ENCODE measurements around the gene LANCL2. TPM values are rescaled to one million over a fixed set of nuclear protein-coding genes. Genes with fewer than 3 reads are reported as not detected.

The LANCL2 gene
- total RNA-seq, 1 experiment from 2014 or later: 21.8 TPM

- intact Hi-C loops (cut with micrococcal nuclease; ENCODE audit: unreplicated experiment): loop anchor here (5.0 to 10.0 kb wide), 6 partner anchors 66 to 578 kb away; partner anchors contain the start of genes NIPSNAP2 and VOPP1
- DNase-seq: no peak
- H3K27me3 ChIP-seq (ENCODE audit: insufficient read depth, low read depth): no peaks in the 10 kb centered on the region
- no peak overlapping the region for H3K4me3 ChIP-seq
- ChIA-PET POLR2A (ENCODE audit: unreplicated experiment) (no interaction called here), CTCF (no interaction called here)
- H3K4me1 ChIP-seq (replicated peaks; ENCODE audit: insufficient read depth): no peaks in the 10 kb centered on the region
- H3K79me2 ChIP-seq (ENCODE audit: low read depth): no peaks in the 10 kb centered on the region
- H3K9me2 ChIP-seq (ENCODE audit: insufficient read depth): no peaks in the 10 kb centered on the region
- no peaks in the 10 kb centered on the region for H3F3A ChIP-seq (ENCODE audit: insufficient read depth, low read depth)
- no peak overlapping the region for H2AFZ ChIP-seq
- H3K4me2 ChIP-seq: no peak overlapping the region
- H4K20me1 ChIP-seq (ENCODE audit: insufficient read depth): no peaks in the 10 kb centered on the region
- BruUV-seq (replicated peaks): no TSS peak
- no peaks in the 10 kb centered on the region for H3K36me3 ChIP-seq (ENCODE audit: low read depth)
- TF ChIP-seq EZH2 (IDR thresholded peaks at IDR 0.05; ENCODE audit: low read depth): no peak
- TF ChIP-seq CTCF (conservative IDR thresholded peaks at IDR 0.05): no peak
- no peaks in the 10 kb centered on the region for H3K9me3 ChIP-seq (ENCODE audit: insufficient read depth, low read depth)
- H3K27ac ChIP-seq: no peak overlapping the region
Measured at GRCh38 chr7:55436457-55436856, 71.3 kb downstream of the LANCL2 start.

- no peak for DNase-seq
- Histone ChIP-seq H4K20me1 (ENCODE audit: insufficient read depth) (no peaks in the 10 kb centered on the region), H3K9me2 (ENCODE audit: insufficient read depth) (no peaks in the 10 kb centered on the region), H3K79me2 (ENCODE audit: low read depth) (no peaks in the 10 kb centered on the region), H2AFZ (no peak overlapping the region), H3K27me3 (ENCODE audit: insufficient read depth, low read depth) (no peaks in the 10 kb centered on the region), H3K4me2 (no peak overlapping the region), H3K36me3 (ENCODE audit: low read depth) (no peaks in the 10 kb centered on the region), H3K27ac (no peak overlapping the region), H3K4me3 (no peak overlapping the region), H3K4me1 (replicated peaks; ENCODE audit: insufficient read depth) (no peaks in the 10 kb centered on the region), H3K9me3 (ENCODE audit: insufficient read depth, low read depth) (no peaks in the 10 kb centered on the region), H3F3A (ENCODE audit: insufficient read depth, low read depth) (no peaks in the 10 kb centered on the region)
- no TSS peak for BruUV-seq (replicated peaks)
- intact Hi-C loops (cut with micrococcal nuclease; ENCODE audit: unreplicated experiment): loop anchor here (5.0 to 10.0 kb wide), 6 partner anchors 65 to 577 kb away; partner anchors contain the start of genes NIPSNAP2 and VOPP1
- POLR2A ChIA-PET (ENCODE audit: unreplicated experiment): no interaction called here
- TF ChIP-seq EZH2 (IDR thresholded peaks at IDR 0.05; ENCODE audit: low read depth) (no peak), CTCF (conservative IDR thresholded peaks at IDR 0.05) (no peak)
- CTCF ChIA-PET: no interaction called here
Measured at GRCh38 chr7:55437375-55437774, 72.2 kb downstream of the LANCL2 start.

GRCh38 chr7:55438085-55438756, 73.1 kb downstream of the LANCL2 start:
- no peaks in the 10 kb centered on the region for H3K4me1 ChIP-seq (replicated peaks; ENCODE audit: insufficient read depth)
- no peaks in the 10 kb centered on the region for H3K9me2 ChIP-seq (ENCODE audit: insufficient read depth)
- H3K27ac ChIP-seq: no peak overlapping the region
- BruUV-seq (replicated peaks): no TSS peak
- H2AFZ ChIP-seq: no peak overlapping the region
- CTCF ChIA-PET: no interaction called here
- H4K20me1 ChIP-seq (ENCODE audit: insufficient read depth): no peaks in the 10 kb centered on the region
- H3F3A ChIP-seq (ENCODE audit: insufficient read depth, low read depth): no peaks in the 10 kb centered on the region
- TF ChIP-seq CTCF (conservative IDR thresholded peaks at IDR 0.05) (no peak), EZH2 (IDR thresholded peaks at IDR 0.05; ENCODE audit: low read depth) (no peak)
- POLR2A ChIA-PET (ENCODE audit: unreplicated experiment): no interaction called here
- H3K27me3 ChIP-seq (ENCODE audit: insufficient read depth, low read depth): no peaks in the 10 kb centered on the region
- H3K79me2 ChIP-seq (ENCODE audit: low read depth): no peaks in the 10 kb centered on the region
- intact Hi-C loops (cut with micrococcal nuclease; ENCODE audit: unreplicated experiment): loop anchor here (5.0 to 10.0 kb wide), 6 partner anchors 64 to 577 kb away; partner anchors contain the start of genes NIPSNAP2 and VOPP1
- H3K36me3 ChIP-seq (ENCODE audit: low read depth): no peaks in the 10 kb centered on the region
- no peak overlapping the region for H3K4me3 ChIP-seq
- DNase-seq: no peak
- no peak overlapping the region for H3K4me2 ChIP-seq
- no peaks in the 10 kb centered on the region for H3K9me3 ChIP-seq (ENCODE audit: insufficient read depth, low read depth)

Data from PC-9 (cell line).